ENCODE data around the gene CDSN. TPM values are rescaled to one million over a fixed set of nuclear protein-coding genes. Genes with fewer than 3 reads are reported as not detected.

Gene CDSN
- total and polyA plus RNA-seq, 2 donors (not counting 3 experiments of a cell fraction or from before 2014, with no cell fraction given): not detected

- no peak overlapping the region for H3K9ac ChIP-seq (replicated peaks; ENCODE audit: extremely low read depth, insufficient read depth, low read length)
- no peaks in the 10 kb centered on the region for H3K79me2 ChIP-seq (ENCODE audit: control insufficient read depth, insufficient read depth, low read length)
- H3K4me1 ChIP-seq (ENCODE audit: control insufficient read depth, extremely low read depth, insufficient read depth, low read length): peaks cover 38% of the 10 kb centered on the region
- intact Hi-C loops (cut with micrococcal nuclease) (no loop called here), dilution Hi-C loops (cut with MboI; ENCODE audit: extremely low pct_ligation_motif_present, low sequenced_read_pairs) (no loop called here)
- FAIRE-seq (no peak), DNase-seq (ENCODE audit: low read depth, low spot score) (no peak)
- no peak overlapping the region for H3K27ac ChIP-seq (ENCODE audit: insufficient read depth, low read depth, low read length)
- BruUV-seq (replicated peaks): no TSS peak
- no peaks in the 10 kb centered on the region for H3K9me1 ChIP-seq (replicated peaks; ENCODE audit: control insufficient read depth, extremely low read depth, insufficient read depth, low read length)
- no peaks in the 10 kb centered on the region for H4K20me1 ChIP-seq (replicated peaks; ENCODE audit: control insufficient read depth, extremely low read depth, insufficient read depth, low read length)
- no peaks in the 10 kb centered on the region for H3K27me3 ChIP-seq (ENCODE audit: control insufficient read depth in 2 of 2, insufficient read depth in 2 of 2, low read length in 2 of 2)
- H3K4me2 ChIP-seq (ENCODE audit: insufficient read depth, low read length): no peak overlapping the region
- no peaks in the 10 kb centered on the region for H3K9me3 ChIP-seq (replicated peaks; ENCODE audit: control insufficient read depth, insufficient read depth, low read length)
- no peak overlapping the region for H2AFZ ChIP-seq (ENCODE audit: low read depth, low read length)
- ChIA-PET CTCF (interaction anchor here (1.0 to 6.3 kb wide), 5 partner anchors 13 to 270 kb away, joined by 3 to 45 read pairs (median 4); partner anchors contain the start of gene PSORS1C1), POLR2A (no interaction called here)
- no peaks in the 10 kb centered on the region for H3K36me3 ChIP-seq (ENCODE audit: control insufficient read depth in 2 of 2, extremely low read depth in 1 of 2, insufficient read depth in 2 of 2, low read length in 2 of 2)
- TF ChIP-seq EZH2 (IDR thresholded peaks at IDR 0.05; ENCODE audit: borderline replicate concordance, low read depth, low read length, severe bottlenecking) (no peak), POLR2A (IDR thresholded peaks at IDR 0.05; ENCODE audit: low read depth, low read length) (no peak), GATA2 (IDR thresholded peaks at IDR 0.05; ENCODE audit: insufficient read depth, insufficient read length, low read depth, low read length) (no peak), FOS (IDR thresholded peaks at IDR 0.05; ENCODE audit: borderline replicate concordance, insufficient read depth, low read length) (no peak), JUN (IDR thresholded peaks at IDR 0.05; ENCODE audit: borderline replicate concordance, insufficient read depth, insufficient read length, low read depth) (no peak), CTCF (IDR thresholded peaks at IDR 0.05; ENCODE audit: extremely low read depth in 1 of 2, insufficient read depth in 1 of 2, low read depth in 1 of 2, low read length in 2 of 2) (no peak), MYC (IDR thresholded peaks at IDR 0.05; ENCODE audit: low read depth, low read length) (no peak), POLR2AphosphoS5 (IDR thresholded peaks at IDR 0.05; ENCODE audit: insufficient read depth, low read depth, low read length) (no peak)
- TF ChIP-seq, protein P1, sequence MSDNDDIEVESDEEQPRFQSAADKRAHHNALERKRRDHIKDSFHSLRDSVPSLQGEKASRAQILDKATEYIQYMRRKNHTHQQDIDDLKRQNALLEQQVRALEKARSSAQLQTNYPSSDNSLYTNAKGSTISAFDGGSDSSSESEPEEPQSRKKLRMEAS (IDR thresholded peaks at IDR 0.05; ENCODE audit: insufficient read depth, insufficient read length): no peak
- H3K4me3 ChIP-seq (replicated peaks in 1 of 3; ENCODE audit: insufficient read depth in 1 of 3, low read depth in 1 of 3, low read length in 3 of 3): no peak overlapping the region
These were observed 28.0 kb downstream of the CDSN start for GRCh38 chr6:31092238-31092637.
